GM18526 (cell line): ENCODE measurements around the gene CLOCK.

ENCODE experiments used
- POLR2A ChIP-seq: IDR thresholded peaks from 3 replicates; pipeline ENCODE4 v1.6.1; 2011; ENCODE audit not compliant: insufficient read length; ENCODE audit errors: extremely low read depth

Gene CLOCK

DNA sequence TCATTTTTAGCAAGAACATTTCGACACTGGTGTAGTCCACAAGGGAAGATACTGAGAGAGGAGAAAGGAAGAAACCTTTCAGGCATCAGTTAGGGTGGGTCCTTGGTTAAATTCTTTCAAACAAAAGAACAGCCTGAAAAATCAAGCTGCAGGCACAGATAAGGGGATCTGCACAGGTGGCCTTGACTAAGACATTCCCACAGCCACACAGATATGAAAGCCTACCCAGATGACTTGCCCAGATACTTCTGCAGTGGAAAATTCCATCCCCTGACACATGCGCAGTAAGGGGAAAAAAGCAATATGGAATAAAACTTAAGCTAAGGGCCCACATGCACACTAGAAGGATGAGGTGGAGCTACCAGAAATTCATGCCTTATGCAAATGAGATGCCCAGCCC lies 159.9 kb downstream of the CLOCK start:
- no peak for TF ChIP-seq POLR2A

- TF ChIP-seq POLR2A, result no peak
Measured at GRCh38 chr4:55386073-55386472, 160.6 kb downstream of the CLOCK start.

DNA sequence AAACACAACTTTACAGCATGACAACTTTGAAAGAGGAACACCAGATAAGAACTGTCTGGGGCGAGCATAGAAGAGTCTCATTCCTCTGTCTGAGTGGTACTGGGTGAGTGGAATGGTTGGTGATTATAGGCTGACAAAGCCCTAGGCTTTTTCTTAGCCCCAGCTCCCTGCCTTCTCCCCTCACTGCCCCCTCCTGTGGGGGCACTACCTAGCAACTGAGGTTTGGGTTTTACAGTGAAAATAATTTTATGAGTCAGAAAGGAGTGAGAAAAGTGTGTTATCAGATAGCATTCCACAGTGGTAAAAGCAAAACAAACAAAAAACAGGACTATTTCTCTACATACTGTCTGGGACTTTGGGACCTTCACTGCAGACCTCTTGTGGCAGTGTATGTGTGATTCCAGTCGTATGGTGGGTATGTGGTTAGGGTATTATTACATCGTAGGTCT lies 161.5 kb downstream of the CLOCK start:
- TF ChIP-seq POLR2A, result no peak

DNA sequence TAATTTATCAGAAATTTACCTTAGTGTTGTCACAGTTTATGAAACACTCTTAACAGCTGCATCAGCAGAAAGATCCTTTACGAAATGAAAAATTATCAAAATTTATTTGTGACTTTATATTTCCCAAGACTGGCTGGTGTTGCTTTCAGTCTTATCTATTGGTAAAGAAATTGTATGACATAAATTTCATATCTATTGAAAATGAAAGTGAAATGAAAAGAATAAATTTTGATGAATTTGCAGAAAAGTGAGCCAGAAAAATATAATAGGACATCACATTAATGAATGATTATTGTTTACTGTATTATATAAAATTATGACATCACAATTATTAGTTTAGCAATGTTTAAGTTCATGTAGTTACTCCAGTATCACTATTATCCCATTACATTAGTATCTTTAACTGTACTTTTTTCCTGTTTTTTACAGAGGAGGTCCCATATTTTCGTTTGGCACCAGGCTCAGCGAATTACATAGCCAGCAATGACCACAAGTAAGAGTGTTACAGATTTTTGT lies 164.2 kb downstream of the CLOCK start:
- TF ChIP-seq POLR2A, result no peak

DNA sequence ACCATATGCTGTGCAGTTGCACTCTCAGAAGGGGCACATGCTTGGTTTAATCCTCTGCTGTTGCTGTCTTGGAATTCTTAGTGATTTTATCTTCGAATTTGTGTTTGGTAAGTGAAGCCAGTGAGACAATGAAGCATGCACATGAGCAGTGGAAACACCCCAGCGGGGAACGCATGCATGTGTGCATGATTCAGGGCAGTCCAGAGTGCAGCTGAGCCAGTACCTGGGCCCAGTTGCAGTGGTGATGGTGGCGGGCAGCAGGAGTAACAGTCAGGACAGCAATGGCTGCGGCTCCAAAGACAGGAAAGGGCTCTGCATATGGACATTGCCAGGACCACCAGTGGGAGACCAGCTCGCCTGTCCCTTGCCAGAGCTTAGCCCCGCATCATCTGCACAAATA lies 165.2 kb downstream of the CLOCK start:
- TF ChIP-seq POLR2A, result no peak

DNA sequence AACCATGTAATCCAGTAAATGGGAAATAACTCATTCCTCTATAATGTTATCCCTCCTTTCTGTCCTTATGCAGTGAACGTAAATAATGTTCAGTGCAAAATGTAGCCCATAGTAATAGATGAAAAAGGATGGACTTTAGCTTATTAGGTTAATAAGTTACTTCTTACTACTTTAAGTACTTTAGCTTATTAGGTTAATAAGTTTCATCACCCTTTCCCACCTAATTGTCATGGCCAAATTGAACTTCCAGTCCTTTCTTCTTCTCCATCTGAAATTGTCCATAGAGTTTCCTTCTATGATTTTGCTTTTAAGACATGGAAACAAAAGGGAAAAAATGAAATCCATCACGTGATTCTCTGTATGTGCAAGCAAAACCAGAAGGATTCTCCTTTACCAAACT lies 166.1 kb downstream of the CLOCK start:
- no peak for TF ChIP-seq POLR2A

GRCh38 chr4:55378617-55379467 lies 167.9 kb downstream of the CLOCK start:
- no peak for TF ChIP-seq POLR2A
